GM12878 (cell line): Measurements from ENCODE around the gene DGKA. TPM values are rescaled to one million over a fixed set of nuclear protein-coding genes. Genes with fewer than 3 reads are reported as not detected.

ENCODE experiments used
- ATAC-seq: fragments of 200-7000 bp; cut with Tn5 transposase; 3 replicates; pipeline ENCODE4 v1.9.1; 2020; ENCODE audit warnings: mild to moderate bottlenecking, moderate library complexity
- BruUV-seq: library from RNA; stranded (reverse); fragments of 400-500 nt; replicated peaks from 2 replicates; lab custom pipeline; 2021; lab: Mats Ljungman, UMichigan
- CTCF ChIA-PET: fragments of 300-600 bp; sonication (Branson Sonifier 250); formaldehyde crosslinking; extraction: SDS; loops from one replicate; lab custom pipeline; 2021; ENCODE audit warnings: inconsistent platforms; lab: Yijun Ruan, JAX
- POLR2A ChIA-PET: fragments of 350-600 bp; formaldehyde crosslinking; extraction: SDS; loops from one replicate; lab custom pipeline; 2021; ENCODE audit warnings: inconsistent platforms; lab: Charles Lee
- RAD21 ChIA-PET: fragments of 300-600 bp; sonication (Branson Sonifier 250); formaldehyde crosslinking; loops from one replicate; lab custom pipeline; 2023; ENCODE audit warnings: antibody characterized with exemption; ENCODE audit not compliant: unreplicated experiment; lab: Charles Lee
- SMC1A ChIA-PET: fragments of 300-600 bp; sonication (Branson Sonifier 250); formaldehyde crosslinking; loops from one replicate; lab custom pipeline; 2023; ENCODE audit not compliant: unreplicated experiment, uncharacterized antibody; lab: Charles Lee
- DNase-seq: peaks from one replicate; pipeline ENCODE4 v3.0.0-alpha.2; 2011; ENCODE audit warnings: low read depth, low spot score
- FAIRE-seq: peaks from 3 replicates; lab custom pipeline; 2011; peaks lifted over from hg19 to GRCh38; lab: Jason Lieb, UNC
- H2AFZ ChIP-seq: 2 replicates; pipeline ENCODE4 v1.6.0; 2011; ENCODE audit warnings: low read depth, low read length, control low read depth; ENCODE audit not compliant: control insufficient read depth
- H3K27ac ChIP-seq: 2 replicates; pipeline ENCODE4 v1.5.1; 2011; ENCODE audit warnings: control low read depth; ENCODE audit not compliant: control insufficient read depth, insufficient read depth
- H3K27me3 ChIP-seq, 2 experiments: replicated peaks in 1 of 2; 2 replicates each; pipeline versions ENCODE4 v1.6.0 to v1.6.1; 2011; ENCODE audit warnings: low read length in 1 of 2; ENCODE audit not compliant: control insufficient read depth in 2 of 2, insufficient read depth in 2 of 2
- H3K36me3 ChIP-seq, 2 experiments: 2 replicates each; pipeline ENCODE4 v1.5.1; 2011; ENCODE audit warnings: low read length in 1 of 2; ENCODE audit not compliant: control insufficient read depth in 2 of 2, insufficient read depth in 2 of 2
- H3K4me1 ChIP-seq: 2 replicates; pipeline ENCODE4 v1.6.1; 2011; ENCODE audit warnings: mild to moderate bottlenecking, low read length, moderate library complexity, mixed read lengths; ENCODE audit not compliant: control insufficient read depth, insufficient read depth
- H3K4me2 ChIP-seq: 2 replicates; pipeline ENCODE4 v1.6.0; 2011; ENCODE audit warnings: control low read depth; ENCODE audit not compliant: control insufficient read depth, insufficient read depth
- H3K4me3 ChIP-seq: fragments of 200-600 bp; sonication (generic); 2 replicates; pipeline ENCODE4 v1.5.1; 2016
- H3K79me2 ChIP-seq: 2 replicates; pipeline ENCODE4 v1.6.0; 2011; ENCODE audit warnings: low read length; ENCODE audit not compliant: control insufficient read depth, insufficient read depth
- H3K9ac ChIP-seq: 2 replicates; pipeline ENCODE4 v1.8.0; 2011; ENCODE audit warnings: low read length, control low read depth, mixed read lengths; ENCODE audit not compliant: control insufficient read depth, insufficient read depth
- H3K9me3 ChIP-seq: replicated peaks from 3 replicates; pipeline ENCODE4 v1.5.1; 2011; ENCODE audit warnings: mild to moderate bottlenecking, low read length; ENCODE audit not compliant: control insufficient read depth, insufficient read depth
- H4K20me1 ChIP-seq: 2 replicates; pipeline ENCODE4 v1.6.0; 2011; ENCODE audit not compliant: control insufficient read depth, insufficient read depth
- BMI1 ChIP-seq: fragments of 450-650 bp; IDR thresholded peaks from 2 replicates; pipeline ENCODE4 v1.6.1; 2016; ENCODE audit warnings: mild to moderate bottlenecking, moderate library complexity, borderline replicate concordance
- IKZF1 ChIP-seq: fragments of 450-650 bp; conservative IDR thresholded peaks from 2 replicates; pipeline ENCODE4 v1.6.1; 2017; ENCODE audit warnings: antibody characterized with exemption, mild to moderate bottlenecking
- IKZF2 ChIP-seq, 2 experiments: fragments of 450-650 bp; IDR thresholded peaks; 2 replicates each; pipeline ENCODE4 v1.6.1; 2017; ENCODE audit warnings: mild to moderate bottlenecking in 2 of 2, moderate library complexity in 2 of 2
- MEF2A ChIP-seq: IDR thresholded peaks from 2 replicates; pipeline ENCODE4 v1.6.1; 2011; ENCODE audit warnings: low read depth, mild to moderate bottlenecking, low read length, moderate library complexity; ENCODE audit not compliant: insufficient read depth
- PAX5 ChIP-seq: IDR thresholded peaks from 2 replicates; pipeline ENCODE4 v1.6.1; 2011; ENCODE audit warnings: low read depth, low read length, borderline replicate concordance
- RUNX3 ChIP-seq: IDR thresholded peaks from 2 replicates; pipeline ENCODE4 v1.6.1; 2012; ENCODE audit warnings: low read length, inconsistent platforms
- SMARCA5 ChIP-seq: fragments of 450-650 bp; IDR thresholded peaks from 2 replicates; pipeline ENCODE4 v1.6.1; 2017; ENCODE audit warnings: mild to moderate bottlenecking
- SPI1 ChIP-seq: IDR thresholded peaks from 2 replicates; pipeline ENCODE4 v1.6.1; 2011; ENCODE audit warnings: low read depth, mild to moderate bottlenecking, low read length, moderate library complexity, borderline replicate concordance; ENCODE audit not compliant: insufficient read depth
- TARDBP ChIP-seq: IDR thresholded peaks from 2 replicates; pipeline ENCODE4 v1.6.1; 2016; ENCODE audit warnings: borderline replicate concordance
- TCF12 ChIP-seq: IDR thresholded peaks from 2 replicates; pipeline ENCODE4 v1.6.1; 2011; ENCODE audit warnings: low read depth, mild to moderate bottlenecking, low read length
- WGBS: methylation state at CpG from one replicate; pipeline ENCODE4 v1.1.6; 2016; ENCODE audit warnings: low lambda C conversion rate; ENCODE audit not compliant: insufficient replicate concordance, insufficient coverage; ENCODE audit errors: missing lambda C conversion rate; 5-methylcytosine and 5-hydroxymethylcytosine counted together
- in situ Hi-C: fragments of 300-500 bp; cut with MboI; formaldehyde crosslinking; loops from 9 replicates; pipeline ENCODE4 v1.14.3; 2018; ENCODE audit warnings: mixed read lengths
- intact Hi-C: fragments of 100-400 bp; cut with micrococcal nuclease; formaldehyde crosslinking; loops from one replicate; pipeline ENCODE4 v1.14.2; 2022; ENCODE audit not compliant: unreplicated experiment
- polyA plus RNA-seq, 11 experiments: library from polyadenylated mRNA; depleted of rRNA in 4 of 11; unstranded in 6 of 11; stranded (reverse) in 5 of 11; fragments of >200 nt; fragmentation: Nextera tagmentation in 4 of 11; fragmentation: Illumina TruSeq in 1 of 11; extraction: Ambion mirVana in 4 of 11; extraction: Trizol in 1 of 11; gene quantifications; 1 replicate in 1 of 11; 2 replicates in 10 of 11; pipeline versions ENCODE4 v1.2.1 to v1.2.3, GENCODE V29; 2011 to 2016; ENCODE audit warnings: inconsistent platforms in 2 of 11, missing spikeins in 2 of 11, low read depth in 1 of 11
- total RNA-seq, 4 experiments: library from RNA; depleted of rRNA in 3 of 4; stranded (reverse); fragments of >200 nt in 3 of 4; fragmentation: Illumina TruSeq in 1 of 4; extraction: Trizol in 1 of 4; gene quantifications; 2 replicates each; pipeline versions ENCODE4 v1.2.1 to v1.2.3, GENCODE V29; 2013 to 2021
- TF ChIP-seq, protein P1 (sequence below): IDR thresholded peaks from 2 replicates; pipeline ENCODE4 v1.6.1; 2012; ENCODE audit warnings: improper control_type of control experiment, low read depth, low read length; ENCODE audit not compliant: insufficient replicate concordance

DGKA gene
- total and polyA plus RNA-seq, 10 of the 15 experiments (the other 5 are each of a cell fraction or from before 2014, with no cell fraction given), result 14.0 to 65.5 (median 37.1) TPM

GRCh38 chr12:55982319-55982936 is 51.5 kb downstream of the DGKA start:
- peak overlapping the region; percentile 31 for H3K4me2 ChIP-seq
- RAD21 ChIA-PET, result interaction anchor here (0.5 to 6.4 kb wide), 13 partner anchors 8 to 244 kb away, joined by 3 to 56 read pairs (median 4); partner anchors contain the start of genes DNAJC14, RAB5B and SUOX
- H3K9me3 ChIP-seq, result no peaks in the 10 kb centered on the region
- H4K20me1 ChIP-seq, result no peaks in the 10 kb centered on the region
- peak; percentile 16; the same call in 1 of the 2 replicates for TF ChIP-seq SPI1
- no peak for TF ChIP-seq BMI1
- TF ChIP-seq MEF2A, result no peak
- TF ChIP-seq PAX5, result peak; percentile 66; the same call in 1 of the 2 replicates
- peak; percentile 19; the same call in 1 of the 2 replicates for TF ChIP-seq IKZF1
- TF ChIP-seq SMARCA5, result peak; percentile 64; the same call in 1 of the 2 replicates
- 0 out of 2 replicates have a peak, but pooled peaks have one; percentile 13 for TF ChIP-seq TCF12
- TF ChIP-seq TARDBP, result no peak
- TF ChIP-seq, protein P1, sequence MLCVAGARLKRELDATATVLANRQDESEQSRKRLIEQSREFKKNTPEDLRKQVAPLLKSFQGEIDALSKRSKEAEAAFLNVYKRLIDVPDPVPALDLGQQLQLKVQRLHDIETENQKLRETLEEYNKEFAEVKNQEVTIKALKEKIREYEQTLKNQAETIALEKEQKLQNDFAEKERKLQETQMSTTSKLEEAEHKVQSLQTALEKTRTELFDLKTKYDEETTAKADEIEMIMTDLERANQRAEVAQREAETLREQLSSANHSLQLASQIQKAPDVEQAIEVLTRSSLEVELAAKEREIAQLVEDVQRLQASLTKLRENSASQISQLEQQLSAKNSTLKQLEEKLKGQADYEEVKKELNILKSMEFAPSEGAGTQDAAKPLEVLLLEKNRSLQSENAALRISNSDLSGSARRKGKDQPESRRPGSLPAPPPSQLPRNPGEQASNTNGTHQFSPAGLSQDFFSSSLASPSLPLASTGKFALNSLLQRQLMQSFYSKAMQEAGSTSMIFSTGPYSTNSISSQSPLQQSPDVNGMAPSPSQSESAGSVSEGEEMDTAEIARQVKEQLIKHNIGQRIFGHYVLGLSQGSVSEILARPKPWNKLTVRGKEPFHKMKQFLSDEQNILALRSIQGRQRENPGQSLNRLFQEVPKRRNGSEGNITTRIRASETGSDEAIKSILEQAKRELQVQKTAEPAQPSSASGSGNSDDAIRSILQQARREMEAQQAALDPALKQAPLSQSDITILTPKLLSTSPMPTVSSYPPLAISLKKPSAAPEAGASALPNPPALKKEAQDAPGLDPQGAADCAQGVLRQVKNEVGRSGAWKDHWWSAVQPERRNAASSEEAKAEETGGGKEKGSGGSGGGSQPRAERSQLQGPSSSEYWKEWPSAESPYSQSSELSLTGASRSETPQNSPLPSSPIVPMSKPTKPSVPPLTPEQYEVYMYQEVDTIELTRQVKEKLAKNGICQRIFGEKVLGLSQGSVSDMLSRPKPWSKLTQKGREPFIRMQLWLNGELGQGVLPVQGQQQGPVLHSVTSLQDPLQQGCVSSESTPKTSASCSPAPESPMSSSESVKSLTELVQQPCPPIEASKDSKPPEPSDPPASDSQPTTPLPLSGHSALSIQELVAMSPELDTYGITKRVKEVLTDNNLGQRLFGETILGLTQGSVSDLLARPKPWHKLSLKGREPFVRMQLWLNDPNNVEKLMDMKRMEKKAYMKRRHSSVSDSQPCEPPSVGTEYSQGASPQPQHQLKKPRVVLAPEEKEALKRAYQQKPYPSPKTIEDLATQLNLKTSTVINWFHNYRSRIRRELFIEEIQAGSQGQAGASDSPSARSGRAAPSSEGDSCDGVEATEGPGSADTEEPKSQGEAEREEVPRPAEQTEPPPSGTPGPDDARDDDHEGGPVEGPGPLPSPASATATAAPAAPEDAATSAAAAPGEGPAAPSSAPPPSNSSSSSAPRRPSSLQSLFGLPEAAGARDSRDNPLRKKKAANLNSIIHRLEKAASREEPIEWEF, result peak; percentile 50
- 0 out of 4 replicates have a peak, but pooled peaks have one; percentile 18 to 28 for TF ChIP-seq IKZF2 (IDR thresholded peaks at IDR 0.05)
- peak; percentile 71 for TF ChIP-seq RUNX3
- TF ChIP-seq, all 136 proteins: peak for 8
- no peak overlapping the region; the same call in 1 of the 2 replicates for H3K9ac ChIP-seq
- FAIRE-seq, result peak; percentile 84
- intact Hi-C loops (no loop called here), in situ Hi-C loops (no loop called here)
- WGBS, result 18% methylated on average over 3 of the region's 3 CpGs
- POLR2A ChIA-PET, result interaction anchor here (0.5 to 5.6 kb wide), 16 partner anchors 9 to 240 kb away, joined by 3 to 85 read pairs (median 4); partner anchors contain the start of genes DGKA, RAB5B and SUOX
- H3K79me2 ChIP-seq, result peaks cover 7% of the 10 kb centered on the region
- SMC1A ChIA-PET, result interaction anchor here (0.7 to 3.0 kb wide), 18 partner anchors 9 to 654 kb away, joined by 3 to 37 read pairs (median 4); partner anchors contain the start of genes ORMDL2, RAB5B, SARNP and SUOX
- DNase-seq, result peak; percentile 60
- H3K4me3 ChIP-seq, result 0 out of 2 replicates have a peak overlapping the region, but pooled peaks have one; percentile 12
- H2AFZ ChIP-seq, result no peak overlapping the region
- peak overlapping the region; percentile 38 for H3K27ac ChIP-seq
- ATAC-seq, result peak; percentile 96
- CTCF ChIA-PET, result interaction anchor here (0.6 to 4.2 kb wide), 14 partner anchors 8 to 1207 kb away, joined by 3 to 45 read pairs (median 5); partner anchors contain the start of genes RAB5B and SUOX
- peaks cover 16% of the 10 kb centered on the region for H3K4me1 ChIP-seq
- no TSS peak for BruUV-seq
- H3K27me3 ChIP-seq, result no peaks in the 10 kb centered on the region
- peaks cover 0 to 13% of the 10 kb centered on the region in 2 experiments; a peak in 3 of 4 replicates for H3K36me3 ChIP-seq
